HG03095 (cell line): Measurements from ENCODE around the gene FHL2.

ENCODE experiments used
- ATAC-seq: cut with Tn5 transposase; IDR thresholded peaks from one replicate; pipeline ENCODE4 v1.9.1; 2021; ENCODE audit warnings: moderate library complexity; ENCODE audit not compliant: unreplicated experiment

The FHL2 gene

GRCh38 chr2:105399207-105399861 lies 483 bp upstream of the FHL2 start:
- no peak for ATAC-seq

GRCh38 chr2:105397953-105398335 lies 907 bp downstream of the FHL2 start:
- no peak for ATAC-seq

GRCh38 chr2:105397025-105397722 lies 1.7 kb downstream of the FHL2 start:
- ATAC-seq: no peak

GRCh38 chr2:105396254-105397024 lies 2.4 kb downstream of the FHL2 start:
- ATAC-seq: no peak

GRCh38 chr2:105395691-105396090 lies 3.2 kb downstream of the FHL2 start:
- no peak for ATAC-seq

- no peak for ATAC-seq
Observed at GRCh38 chr2:105394951-105395611, 3.8 kb downstream of the FHL2 start.

- no peak for ATAC-seq
Observed at GRCh38 chr2:105393373-105394055, 5.3 kb downstream of the FHL2 start.

DNA sequence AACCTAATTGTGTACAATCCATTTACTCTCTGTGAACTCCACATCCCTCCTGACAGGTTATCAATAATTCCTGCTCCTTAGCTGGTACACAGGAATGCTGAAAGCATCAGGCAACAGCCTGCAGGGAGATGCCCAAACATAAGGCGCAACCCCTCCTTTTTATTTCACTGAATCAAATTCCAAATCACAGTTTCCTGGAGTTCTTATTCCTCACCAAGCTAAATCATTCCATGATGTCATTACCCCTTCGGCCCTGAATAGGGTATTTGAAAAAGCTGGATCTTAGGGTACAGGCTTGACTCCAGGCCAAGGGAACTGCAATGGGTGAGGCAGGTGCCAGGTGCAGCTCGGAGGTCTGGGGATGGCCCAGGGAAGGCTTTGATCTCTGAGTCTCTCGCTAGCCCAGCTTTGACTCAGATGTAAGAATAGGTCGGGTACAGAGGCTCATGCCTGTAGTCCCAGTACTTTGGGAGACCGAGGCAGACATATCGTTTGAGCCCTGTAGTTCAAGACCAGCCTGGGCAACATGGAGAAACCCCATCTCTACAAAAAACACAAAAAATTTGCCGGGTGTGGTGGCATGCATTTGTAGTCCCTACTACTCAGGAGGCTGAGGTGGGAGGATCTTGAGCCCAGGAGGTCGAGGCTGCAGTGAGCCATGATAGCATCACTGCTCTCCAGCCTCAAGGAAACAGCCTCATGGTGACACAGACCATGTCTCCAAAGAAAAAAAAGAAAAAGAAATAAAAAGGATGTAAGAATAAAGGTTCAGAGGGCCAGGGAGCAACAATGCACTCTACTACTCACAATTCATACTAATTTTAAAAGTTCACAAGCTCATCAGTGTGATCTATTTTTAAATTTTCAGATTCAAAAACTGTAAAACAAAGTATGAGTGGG lies 6.8 kb downstream of the FHL2 start:
- ATAC-seq: no peak

DNA sequence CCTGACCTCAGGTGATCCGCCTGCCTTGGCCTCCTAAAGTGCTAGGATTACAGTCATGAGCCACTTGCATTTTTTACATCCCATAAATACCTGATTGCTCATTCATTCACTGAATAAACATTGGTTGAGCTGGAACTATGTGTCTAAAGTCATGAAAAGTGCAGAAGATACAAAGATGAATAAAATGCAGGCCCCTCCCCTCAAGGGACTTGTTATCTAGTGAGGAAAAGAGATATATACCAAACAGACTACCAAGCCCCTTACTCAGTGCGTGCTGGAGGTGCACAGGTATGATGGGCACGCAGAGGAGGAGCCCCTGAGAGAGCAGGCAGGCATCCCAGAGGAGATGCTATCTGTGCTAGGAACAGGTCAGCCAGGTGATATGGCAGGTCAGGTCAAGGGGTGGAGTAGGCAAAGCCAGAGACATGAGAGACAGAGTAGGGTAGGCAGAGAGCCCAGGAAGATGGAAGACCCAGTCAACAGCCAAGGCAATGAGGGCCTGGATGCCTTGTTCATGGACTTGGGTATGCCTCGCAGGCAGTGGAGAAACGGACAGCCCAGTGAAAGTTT lies 7.7 kb downstream of the FHL2 start:
- no peak for ATAC-seq

GRCh38 chr2:105390454-105390853 lies 8.4 kb downstream of the FHL2 start:
- no peak for ATAC-seq

DNA sequence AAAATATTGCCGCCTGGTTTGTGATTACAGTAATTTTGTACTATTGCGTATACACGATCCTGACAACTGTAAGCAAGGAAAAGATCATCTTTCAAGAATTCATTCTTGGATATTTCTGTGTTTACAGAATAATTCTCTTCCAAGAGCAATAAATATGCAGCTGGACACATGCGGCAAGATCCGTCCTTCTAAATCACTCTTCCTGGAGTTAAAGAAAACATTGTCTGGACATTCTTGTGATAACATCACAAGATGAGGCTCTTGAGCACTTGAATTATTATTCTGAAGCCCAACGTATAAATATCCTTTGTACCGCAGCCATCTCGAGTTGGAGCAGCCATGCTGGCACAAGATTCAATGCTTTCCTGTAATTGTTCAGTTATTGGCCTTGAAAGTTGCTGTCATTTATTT lies 9.9 kb downstream of the FHL2 start:
- no peak for ATAC-seq

GRCh38 chr2:105387225-105387624 lies 11.6 kb downstream of the FHL2 start:
- ATAC-seq: no peak

DNA sequence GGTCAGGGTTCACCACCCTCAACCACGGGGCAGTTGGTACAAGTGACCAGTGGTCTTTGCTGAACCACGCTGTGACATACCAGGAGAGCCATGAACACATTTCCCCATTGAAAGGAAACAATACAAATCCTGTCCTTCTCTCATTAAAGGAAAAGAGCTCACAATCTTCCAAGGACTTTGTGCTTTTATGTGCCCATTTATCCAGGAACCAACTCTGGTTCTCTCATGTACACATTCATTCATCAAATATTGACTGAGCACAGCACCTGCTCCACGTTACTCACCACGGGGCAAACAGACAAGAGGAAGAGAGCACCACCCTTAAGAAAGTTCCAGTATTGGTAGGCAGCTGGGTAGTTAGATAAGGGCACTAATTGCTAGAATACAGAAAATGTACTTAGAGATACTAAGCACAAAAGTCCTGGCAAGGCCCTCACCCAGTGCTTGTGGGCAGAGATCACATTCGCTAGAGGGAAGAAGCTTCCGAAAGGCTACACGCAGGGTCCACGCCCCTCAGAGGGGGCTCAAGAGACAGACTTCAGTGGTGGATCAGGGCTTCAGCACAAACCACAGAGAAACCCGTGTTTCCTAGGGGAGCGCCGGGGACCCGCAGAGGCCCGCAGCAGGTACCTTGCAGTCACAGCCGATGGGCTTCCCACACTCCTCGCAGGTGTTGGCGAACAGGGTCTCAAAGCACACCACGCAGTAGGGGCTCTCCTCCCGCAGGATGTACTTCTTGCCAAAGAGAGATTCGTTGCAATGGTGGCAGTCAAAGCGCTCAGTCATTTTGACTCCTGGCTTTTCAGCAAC lies 12.9 kb downstream of the FHL2 start:
- no peak for ATAC-seq

- no peak for ATAC-seq
Observed at GRCh38 chr2:105384861-105385260, 14.0 kb downstream of the FHL2 start.

GRCh38 chr2:105384216-105384615 lies 14.6 kb downstream of the FHL2 start:
- no peak for ATAC-seq

GRCh38 chr2:105383432-105384166 lies 15.3 kb downstream of the FHL2 start:
- ATAC-seq: no peak

- ATAC-seq: no peak
Observed at GRCh38 chr2:105382177-105382576, 16.7 kb downstream of the FHL2 start.

DNA sequence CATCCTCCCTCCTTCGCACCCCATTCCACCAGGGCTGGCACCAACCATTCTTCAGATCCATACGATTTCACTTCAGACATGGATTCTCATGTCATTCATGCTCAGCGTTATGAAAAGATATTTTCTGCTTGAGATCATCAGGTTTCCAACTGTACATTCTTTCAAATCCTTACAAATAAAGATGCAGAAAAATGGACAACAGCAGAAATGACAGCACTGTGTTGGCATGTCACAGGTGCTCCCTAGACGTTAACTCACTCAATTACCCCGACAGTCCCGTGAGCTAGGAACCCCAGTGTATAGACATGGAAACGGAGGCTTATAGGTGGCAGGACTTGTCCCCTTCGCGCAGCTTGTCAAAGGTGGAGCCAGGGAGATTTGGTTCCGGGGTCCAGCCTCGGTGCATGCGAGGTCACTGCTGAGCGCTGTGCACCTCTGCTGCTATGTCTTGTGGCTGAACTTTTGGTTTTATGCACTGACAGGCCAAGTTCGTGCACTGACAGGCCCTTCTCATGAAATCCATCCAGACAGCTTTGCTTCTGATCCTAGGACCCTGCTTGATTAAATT lies 17.7 kb downstream of the FHL2 start:
- no peak for ATAC-seq
